GM19467 (cell line): Measurements from ENCODE around the gene HSPA6.
"Not testable (repeated sequence)": the region's sequence is repeated elsewhere in the genome, so short reads cannot be mapped to it uniquely, and the experiment has no call there.

Source experiments
- ATAC-seq: cut with Tn5 transposase; IDR thresholded peaks from one replicate; pipeline ENCODE4 v1.9.1; 2021; ENCODE audit warnings: mild to moderate bottlenecking, moderate library complexity; ENCODE audit not compliant: unreplicated experiment

The HSPA6 gene

DNA sequence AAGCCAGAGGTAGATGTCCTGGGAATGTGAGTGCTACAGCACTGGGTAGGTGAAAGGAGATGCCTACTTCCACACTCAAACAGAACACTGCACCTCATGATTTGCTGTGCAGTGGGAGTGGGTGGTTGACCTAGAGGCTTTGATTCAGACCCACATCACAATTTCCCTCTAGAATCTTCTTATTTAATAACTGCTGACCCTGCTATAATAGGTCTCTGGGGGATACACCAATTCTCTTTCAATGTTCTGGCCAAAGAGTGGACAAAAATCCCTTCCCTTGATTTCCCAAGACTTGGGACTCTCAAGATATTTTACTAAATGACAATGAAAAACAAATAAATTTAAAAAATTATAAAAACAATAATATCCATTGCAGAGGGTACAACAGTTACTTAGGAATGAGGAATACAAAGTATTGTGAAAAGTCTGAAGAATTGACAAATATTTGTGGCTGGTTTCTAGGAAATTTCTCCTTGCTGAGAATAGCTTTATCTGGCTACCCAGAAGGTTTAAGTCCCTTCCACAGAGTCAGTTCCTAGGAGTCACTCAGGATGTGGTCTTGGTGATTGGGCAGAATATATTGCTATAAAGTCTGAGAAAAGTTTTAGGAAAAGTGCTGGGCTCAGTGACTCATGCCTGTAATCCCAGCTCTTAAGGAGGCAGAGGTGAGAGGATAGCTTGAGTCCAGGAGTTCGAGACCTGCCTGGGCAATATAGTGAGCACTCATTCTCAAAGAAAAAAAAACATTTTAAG is 21.5 kb upstream of the HSPA6 start:
- ATAC-seq = no peak

DNA sequence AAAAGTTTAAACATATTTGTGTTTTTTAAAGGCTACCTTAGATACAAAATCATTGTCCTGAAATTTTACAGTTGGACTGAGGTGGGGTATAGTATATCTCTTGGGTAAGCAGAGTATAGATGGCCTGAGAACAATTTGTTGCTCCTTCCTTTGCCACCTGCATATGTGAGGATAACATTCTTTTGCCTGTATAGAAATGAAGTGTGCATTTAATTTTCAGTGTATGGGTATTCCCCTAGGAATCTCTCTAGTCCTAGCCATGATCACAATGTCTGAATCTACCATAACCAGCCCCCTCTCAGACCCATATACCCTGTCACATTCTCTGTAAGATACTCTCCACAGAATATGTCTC is 21.0 kb upstream of the HSPA6 start:
- no peak for ATAC-seq

GRCh38 chr1:161505686-161506085 is 18.7 kb upstream of the HSPA6 start:
- no peak for ATAC-seq

GRCh38 chr1:161506336-161507223 is 17.8 kb upstream of the HSPA6 start:
- no peak for ATAC-seq

GRCh38 chr1:161510477-161510876 is 13.9 kb upstream of the HSPA6 start:
- ATAC-seq = no peak

DNA sequence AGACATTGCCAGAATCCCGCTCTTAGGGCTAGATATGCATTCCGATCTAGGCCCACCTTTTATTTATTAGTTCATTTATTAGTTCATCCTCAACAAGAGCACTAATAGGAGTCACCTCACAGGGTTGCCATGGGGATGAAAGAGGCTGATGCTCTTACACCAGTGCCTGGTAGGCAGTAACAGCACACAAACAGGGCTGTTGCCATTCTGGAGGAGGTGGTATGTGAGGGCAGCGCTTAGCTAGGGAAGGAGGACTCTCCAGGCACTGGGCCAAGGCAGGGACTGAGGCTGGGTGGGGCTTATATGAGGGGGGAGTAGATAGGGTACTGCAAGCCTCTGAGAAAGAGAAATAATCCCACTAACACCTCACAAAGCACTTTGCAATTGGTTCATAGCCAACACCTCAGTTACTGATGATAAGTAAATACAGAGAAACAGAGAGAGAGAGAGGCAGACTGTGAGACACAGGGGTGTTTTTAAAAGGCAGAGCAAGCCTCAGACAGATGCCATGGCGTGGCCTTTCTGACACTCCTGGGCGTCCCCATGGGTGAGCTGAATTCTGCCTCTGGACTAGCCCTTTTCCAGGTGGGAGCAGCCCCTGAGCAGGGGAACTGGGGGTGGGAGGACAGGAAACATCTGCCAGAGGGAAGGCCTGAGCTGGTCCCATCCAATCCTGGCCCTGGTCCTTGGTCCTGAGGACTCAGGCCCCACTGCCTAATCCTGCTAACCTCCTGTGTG is 13.2 kb upstream of the HSPA6 start:
- ATAC-seq = no peak

DNA sequence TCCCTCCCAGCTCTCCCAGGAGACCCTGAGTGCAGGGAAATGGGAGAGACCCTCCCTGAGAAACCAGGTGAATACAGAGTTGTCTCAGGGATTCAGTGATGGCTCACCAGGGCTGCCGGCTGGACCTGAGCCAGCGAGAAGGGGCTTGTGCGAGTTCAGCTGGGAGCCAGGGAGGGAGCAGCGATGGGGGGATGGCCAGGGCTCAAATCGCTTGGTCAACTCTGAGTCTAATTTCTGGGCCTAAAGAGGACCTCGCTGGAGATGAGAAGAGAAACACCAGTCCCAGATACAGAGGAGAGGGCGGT is 12.6 kb upstream of the HSPA6 start:
- no peak for ATAC-seq

GRCh38 chr1:161512636-161513447 is 11.5 kb upstream of the HSPA6 start:
- not testable (repeated sequence) for ATAC-seq

DNA sequence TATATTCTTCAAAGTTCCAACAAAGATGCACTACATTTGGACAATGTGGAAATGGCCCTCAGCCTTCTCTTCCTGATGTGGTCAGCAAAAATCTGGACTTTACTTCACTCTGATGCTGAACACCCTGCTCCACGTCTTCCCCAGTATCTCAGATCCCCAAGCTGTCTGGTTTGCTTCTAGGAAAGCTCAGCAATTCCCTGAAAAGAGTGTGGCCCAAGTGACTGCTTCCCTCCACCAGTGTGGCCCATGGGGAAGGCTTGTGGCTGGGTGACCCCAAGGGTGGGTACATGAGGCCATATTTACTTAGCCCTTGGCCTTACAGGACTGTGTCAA is 10.9 kb upstream of the HSPA6 start:
- not testable (repeated sequence) for ATAC-seq

DNA sequence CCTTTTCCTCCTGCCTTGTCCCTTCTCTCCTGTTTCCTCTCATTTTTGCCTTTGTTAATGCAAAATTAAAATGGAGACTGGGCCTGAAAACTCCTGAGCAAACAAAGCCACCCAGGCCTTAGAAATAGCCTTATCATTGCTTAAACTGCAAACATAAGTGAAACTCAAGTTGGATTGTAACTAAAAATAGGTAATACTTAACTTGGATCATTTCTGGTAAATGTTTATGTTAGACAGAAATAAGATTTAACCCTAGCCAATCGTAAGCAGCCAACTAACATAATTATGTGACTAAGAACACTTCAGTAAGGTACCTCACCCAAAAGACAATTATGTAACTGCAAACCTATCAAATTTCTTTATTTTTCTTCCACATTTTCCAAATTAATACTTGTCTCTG is 10.4 kb upstream of the HSPA6 start:
- ATAC-seq = not testable (repeated sequence)

- not testable (repeated sequence) for ATAC-seq
These were observed 1.1 kb upstream of the HSPA6 start for GRCh38 chr1:161523041-161523816.

DNA sequence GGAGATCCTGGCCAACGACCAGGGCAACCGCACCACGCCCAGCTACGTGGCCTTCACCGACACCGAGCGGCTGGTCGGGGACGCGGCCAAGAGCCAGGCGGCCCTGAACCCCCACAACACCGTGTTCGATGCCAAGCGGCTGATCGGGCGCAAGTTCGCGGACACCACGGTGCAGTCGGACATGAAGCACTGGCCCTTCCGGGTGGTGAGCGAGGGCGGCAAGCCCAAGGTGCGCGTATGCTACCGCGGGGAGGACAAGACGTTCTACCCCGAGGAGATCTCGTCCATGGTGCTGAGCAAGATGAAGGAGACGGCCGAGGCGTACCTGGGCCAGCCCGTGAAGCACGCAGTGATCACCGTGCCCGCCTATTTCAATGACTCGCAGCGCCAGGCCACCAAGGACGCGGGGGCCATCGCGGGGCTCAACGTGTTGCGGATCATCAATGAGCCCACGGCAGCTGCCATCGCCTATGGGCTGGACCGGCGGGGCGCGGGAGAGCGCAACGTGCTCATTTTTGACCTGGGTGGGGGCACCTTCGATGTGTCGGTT is 477 bp downstream of the HSPA6 start:
- ATAC-seq = peak; percentile 21

DNA sequence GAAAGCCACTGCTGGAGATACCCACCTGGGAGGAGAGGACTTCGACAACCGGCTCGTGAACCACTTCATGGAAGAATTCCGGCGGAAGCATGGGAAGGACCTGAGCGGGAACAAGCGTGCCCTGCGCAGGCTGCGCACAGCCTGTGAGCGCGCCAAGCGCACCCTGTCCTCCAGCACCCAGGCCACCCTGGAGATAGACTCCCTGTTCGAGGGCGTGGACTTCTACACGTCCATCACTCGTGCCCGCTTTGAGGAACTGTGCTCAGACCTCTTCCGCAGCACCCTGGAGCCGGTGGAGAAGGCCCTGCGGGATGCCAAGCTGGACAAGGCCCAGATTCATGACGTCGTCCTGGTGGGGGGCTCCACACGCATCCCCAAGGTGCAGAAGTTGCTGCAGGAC is 981 bp downstream of the HSPA6 start:
- not testable (repeated sequence) for ATAC-seq

DNA sequence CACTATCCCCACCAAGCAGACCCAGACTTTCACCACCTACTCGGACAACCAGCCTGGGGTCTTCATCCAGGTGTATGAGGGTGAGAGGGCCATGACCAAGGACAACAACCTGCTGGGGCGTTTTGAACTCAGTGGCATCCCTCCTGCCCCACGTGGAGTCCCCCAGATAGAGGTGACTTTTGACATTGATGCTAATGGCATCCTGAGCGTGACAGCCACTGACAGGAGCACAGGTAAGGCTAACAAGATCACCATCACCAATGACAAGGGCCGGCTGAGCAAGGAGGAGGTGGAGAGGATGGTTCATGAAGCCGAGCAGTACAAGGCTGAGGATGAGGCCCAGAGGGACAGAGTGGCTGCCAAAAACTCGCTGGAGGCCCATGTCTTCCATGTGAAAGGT is 1.6 kb downstream of the HSPA6 start:
- not testable (repeated sequence) for ATAC-seq

DNA sequence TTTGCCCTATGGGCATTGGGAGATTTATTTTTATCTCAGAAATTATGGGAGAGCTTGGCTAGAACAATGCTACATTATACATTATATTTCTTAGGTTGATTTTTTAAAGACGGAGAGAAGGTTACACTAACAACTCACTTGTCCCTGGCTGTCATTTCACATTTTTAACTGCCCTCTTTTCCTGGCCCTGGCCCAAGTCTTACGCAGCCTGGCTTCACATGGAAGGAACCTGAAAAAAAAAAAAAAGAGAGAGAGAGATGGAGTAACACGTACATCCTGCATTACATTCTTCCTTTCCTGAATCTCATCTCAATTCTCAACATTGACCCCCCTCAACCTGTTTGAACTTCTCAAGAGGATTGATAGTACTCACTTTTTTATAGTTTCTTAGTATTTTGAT is 4.2 kb downstream of the HSPA6 start:
- ATAC-seq = not testable (repeated sequence)

- ATAC-seq = not testable (repeated sequence)
These were observed 5.2 kb downstream of the HSPA6 start for GRCh38 chr1:161529463-161530104.

GRCh38 chr1:161530158-161530557 is 5.8 kb downstream of the HSPA6 start:
- ATAC-seq = peak; percentile 21

DNA sequence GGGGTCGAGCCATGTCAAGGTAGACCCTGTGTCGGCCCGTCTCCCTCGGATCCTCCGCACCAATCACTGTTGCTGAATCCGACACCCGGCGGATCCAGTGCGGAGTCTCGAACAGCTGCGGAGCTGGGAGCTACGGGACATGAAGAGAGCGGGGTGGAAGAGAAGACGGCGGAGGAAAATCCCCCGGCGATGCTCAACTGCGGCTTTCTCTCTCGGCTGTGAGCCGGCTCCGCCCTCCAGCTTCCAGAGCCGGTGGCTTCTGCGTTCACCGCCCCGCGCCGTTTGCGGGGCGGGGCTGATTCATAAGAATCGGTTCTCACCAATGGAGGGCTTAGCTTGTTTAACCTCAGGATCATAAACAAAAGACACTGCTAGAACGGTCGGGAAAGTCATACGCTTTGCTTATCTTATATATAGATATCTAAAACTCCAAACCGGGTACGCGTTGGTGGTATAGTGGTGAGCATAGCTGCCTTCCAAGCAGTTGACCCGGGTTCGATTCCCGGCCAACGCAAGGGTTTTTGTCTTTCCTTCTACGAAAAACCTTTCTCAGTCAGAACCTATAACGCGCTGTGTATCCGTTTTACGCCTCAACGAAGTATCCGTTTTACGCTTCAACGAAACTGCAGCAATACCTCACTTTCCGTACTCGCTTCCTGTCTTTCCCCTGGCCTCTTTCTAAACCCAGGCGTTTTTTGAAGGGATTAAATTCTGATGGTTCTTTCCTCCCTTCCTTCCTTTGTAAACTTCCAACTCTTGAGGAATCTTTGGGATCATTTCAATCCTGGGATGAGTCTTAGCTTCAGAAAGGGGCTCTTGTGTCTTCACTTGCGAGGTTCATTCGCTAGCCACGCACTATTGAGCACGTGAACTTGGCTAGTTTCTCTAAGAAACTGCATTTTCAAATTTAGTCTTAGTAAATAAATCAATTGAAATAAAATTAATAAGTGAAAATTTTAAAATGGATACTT is 6.6 kb downstream of the HSPA6 start:
- peak; percentile 57 for ATAC-seq
